Kidney glomerular epithelial cell (primary cell): Measurements from ENCODE around the gene CHI3L2.

Experiments used
- DNase-seq: peaks from one replicate; lab custom pipeline; 2025; lab: John Stamatoyannopoulos, UW

Gene CHI3L2

DNA sequence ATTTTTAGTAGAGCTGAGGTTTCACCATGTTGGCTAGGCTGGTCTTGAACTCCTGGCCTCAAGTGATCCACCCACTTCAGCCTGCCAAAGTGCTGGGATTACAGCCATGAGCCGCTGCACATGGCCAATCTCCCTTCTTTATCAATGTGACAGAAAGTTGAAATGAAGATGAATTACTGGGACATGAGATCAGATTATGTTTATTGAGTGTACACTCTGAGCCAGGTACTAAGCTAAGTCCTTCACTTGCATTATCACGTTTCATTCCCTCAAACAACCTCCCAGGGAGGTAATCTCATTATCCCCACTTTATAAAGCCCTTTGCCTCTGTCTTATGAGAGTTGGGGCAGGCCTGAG, 6.3 kb upstream of the CHI3L2 start:
- DNase-seq: no peak

DNA sequence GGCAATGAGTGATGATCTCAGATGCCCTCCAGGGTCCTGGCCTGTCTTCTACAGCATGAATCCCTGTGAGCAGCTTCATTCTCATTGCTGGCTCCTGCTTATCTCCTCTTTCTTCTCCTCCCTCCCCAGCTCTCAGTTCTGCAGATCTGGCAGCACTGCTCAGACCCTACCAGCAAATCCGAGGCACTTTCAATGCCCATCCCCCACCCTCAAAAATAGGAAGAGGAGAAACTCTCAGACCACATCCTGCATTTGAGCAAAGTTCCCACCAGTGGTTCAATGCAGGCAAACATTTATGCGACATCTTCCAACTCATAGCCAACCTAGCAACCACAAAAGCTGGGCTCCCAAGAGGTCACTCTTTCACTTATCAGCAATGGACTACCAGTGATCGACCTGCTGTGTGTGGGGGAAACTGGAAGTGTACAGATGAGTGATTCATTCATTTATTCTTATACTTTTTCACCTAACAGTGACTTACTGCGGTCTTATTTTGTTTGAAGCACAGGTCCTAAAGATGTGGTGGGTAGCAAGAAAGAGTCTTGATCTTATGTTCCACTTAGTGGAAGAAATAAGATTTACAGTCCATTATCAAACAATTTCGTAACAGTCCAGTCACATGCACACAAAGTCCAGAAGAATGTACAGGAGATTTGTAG, 5.8 kb upstream of the CHI3L2 start:
- no peak for DNase-seq

DNA sequence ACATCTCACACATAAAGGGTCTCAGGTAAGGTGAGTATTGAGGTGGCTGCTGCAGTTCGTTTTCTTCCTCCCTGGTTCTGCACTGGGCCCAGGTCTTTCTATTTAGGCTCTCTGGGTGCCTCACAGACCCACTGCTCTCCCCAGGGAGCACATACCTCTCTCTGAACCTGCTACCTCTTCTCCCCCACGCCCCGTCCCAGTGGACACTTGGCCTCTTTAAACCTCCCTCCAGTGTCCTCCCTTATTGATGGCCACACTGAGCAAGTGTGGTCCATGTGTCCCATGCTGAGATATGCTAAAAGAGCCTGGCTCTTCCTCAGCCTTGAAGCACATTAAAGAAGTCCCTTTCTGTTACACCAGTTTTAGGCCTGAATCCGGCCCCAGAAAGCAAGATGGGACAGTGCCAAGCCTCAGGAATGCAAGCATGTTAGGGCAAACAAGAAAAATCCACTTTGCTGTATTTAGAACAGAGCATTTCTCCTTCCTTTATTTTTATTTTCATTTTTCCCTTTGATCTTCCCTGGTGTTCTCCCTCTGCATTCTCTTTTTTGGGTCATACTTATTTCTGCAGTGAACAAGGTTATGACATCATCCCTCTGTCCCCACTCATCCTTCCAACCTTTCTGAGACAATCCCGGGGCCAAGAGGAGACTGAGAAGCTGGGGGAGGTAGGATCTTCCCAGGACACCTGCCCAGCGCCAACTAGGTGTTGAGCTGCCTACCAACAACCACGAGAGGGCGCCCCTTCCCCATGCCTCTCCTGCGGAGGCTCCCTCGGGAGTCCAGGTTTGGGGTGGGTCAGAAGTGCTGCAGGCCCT, 5.0 kb upstream of the CHI3L2 start:
- DNase-seq: peak; percentile 36

DNA sequence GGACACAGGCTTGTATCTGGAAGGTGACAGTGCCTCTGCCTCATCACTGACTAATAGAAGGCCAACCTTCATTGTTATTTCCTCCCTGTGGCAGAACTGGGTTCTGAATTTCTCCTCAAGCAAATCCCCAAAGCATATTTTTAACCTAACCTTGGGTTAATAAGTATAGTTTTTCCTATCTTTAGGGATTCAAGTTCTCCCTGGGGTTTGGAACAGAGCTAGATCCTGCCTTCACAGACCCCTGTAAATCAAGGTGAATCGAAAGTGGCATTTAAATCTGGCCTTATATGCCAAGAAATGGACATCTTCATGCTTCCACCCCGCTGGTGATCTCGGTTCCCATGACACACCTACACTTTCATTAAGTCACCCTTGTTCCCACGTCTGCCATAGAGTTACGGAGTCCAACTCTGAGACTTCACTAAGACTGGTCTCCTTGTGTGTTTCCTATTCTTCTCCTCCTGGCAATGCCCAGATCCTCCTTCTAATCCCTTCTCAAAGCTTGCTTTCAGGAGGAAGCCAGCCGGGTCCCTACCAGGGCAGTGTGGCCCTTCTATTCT, 4.3 kb upstream of the CHI3L2 start:
- no peak for DNase-seq

DNA sequence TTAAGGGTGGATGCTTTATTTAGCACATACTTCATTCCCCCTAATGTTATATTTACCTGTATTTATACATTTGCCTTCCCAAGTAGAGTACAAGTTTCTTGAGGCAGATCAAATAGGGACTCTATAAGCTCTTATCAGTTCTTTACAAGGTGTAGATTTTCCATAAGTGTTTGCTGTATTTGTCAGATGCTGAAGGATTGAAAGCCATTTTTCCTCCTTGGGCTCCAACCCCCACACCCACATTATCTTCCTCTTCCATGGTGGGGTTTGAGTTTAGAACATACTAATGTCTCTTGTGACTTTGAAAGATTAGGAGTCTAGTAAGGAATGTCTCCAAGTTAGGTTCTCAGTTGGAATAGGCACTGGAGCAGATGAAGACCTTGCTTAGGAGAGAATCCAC, 2.4 kb upstream of the CHI3L2 start:
- no peak for DNase-seq

DNA sequence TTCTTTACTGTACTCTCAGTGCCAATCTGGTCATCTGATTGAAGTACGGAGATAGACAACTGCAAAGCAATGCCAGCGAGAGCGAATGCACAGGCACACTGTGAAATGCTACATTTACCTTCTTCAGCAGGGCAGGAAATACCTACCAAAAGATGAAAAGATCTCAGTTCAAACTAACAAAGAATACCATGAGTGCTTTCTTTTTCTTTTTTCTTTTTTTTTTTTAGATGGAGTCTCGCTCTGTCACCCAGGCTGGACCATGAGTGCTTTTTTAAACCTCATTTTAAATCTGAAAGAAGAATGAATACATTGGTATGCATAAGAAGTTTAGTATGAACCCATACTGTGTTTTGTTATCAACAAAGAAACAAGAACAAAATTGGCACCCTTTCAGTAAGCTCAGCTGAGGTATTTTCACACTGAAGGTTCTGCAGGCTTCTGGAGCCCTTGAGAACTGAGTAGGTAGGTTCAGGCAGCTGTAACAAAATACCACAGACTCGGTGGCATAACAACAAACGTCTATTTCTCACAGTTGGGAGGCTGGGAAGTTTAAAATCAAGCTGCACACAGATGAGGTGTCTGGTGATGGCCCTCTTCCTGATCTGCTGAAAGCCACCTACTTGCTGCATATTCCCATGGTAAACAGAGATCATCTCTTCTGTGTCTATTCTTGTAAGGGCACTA, 1.7 kb upstream of the CHI3L2 start:
- DNase-seq: no peak

DNA sequence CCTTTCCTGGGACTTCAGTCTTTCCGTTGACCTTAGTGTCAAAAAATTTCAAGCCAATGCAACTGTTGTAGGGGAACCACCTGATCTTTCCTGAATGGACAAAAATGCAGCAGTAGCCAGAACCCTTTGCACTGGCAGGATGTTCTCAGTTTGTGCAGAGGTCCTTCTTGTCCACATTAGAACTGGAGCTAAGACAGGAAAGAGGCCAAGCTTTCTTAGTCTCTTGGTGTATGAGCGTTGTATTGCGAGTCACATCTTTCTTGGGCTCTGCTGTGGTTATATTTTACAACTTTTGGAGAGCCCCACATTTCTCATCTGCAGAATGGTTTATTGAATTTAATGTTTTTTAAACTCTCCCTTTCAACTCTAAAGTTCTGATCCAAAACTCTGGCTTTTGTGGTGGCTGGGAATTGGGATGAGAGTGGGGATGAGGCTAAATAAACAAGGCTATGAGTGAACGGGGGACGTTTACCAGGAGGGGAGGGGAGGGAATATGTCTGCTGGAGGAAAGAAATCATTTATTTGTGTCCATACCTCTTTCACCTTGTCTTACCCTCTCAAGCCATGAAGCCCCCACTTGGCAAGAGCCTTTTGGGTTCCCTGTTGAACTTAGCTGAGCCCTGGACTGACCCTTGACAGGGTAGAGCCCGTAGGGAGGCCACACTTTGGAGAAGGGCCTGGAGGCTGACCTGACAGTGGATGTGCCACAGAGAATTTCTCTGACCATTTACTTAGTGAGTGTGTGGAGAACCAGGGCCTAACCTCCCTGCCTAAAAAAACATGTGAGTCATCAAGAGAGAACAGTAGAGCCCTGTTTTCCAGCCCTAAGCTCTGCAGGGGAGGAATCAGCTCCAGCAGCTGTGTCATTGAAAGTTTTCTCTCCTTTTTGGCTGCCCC, 586 bp downstream of the CHI3L2 start:
- peak; percentile 77 for DNase-seq

DNA sequence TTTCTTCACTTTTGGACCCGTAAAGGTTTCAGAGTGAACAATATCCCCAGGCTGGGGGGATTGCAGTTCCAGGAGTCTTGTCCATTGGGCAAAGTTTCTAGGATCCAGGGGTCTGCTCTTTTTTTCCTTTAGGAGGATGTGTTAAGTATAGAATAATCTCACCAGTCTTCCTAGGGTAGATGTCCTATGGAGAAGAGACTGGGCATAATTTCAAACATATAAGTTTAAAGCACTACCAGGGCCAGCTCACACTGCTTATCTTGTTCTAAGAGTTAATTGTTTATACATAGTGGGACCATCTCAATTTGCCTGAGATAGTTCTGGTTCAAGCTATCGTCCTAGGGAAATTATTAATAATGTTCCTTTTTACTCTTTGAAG, 1.2 kb downstream of the CHI3L2 start:
- DNase-seq: no peak

DNA sequence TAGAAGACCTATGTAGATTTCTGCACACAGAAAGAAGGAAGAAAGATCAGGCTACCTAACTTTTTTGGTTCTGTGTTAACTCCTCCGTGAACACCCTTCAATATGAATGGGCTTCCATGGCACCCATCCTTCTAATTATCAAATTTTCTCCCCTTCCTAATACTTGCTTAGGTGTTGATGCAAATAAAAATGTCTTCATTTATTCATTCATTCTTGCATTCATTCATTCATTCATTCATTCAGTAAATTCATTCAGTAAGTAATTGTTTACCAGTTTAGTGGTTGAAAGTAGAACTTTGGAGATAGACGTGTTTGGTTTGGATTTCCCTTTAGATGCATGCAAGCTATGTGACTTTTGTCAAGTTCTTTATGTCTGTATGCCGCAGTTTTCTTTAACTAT, 4.6 kb downstream of the CHI3L2 start:
- DNase-seq: no peak

DNA sequence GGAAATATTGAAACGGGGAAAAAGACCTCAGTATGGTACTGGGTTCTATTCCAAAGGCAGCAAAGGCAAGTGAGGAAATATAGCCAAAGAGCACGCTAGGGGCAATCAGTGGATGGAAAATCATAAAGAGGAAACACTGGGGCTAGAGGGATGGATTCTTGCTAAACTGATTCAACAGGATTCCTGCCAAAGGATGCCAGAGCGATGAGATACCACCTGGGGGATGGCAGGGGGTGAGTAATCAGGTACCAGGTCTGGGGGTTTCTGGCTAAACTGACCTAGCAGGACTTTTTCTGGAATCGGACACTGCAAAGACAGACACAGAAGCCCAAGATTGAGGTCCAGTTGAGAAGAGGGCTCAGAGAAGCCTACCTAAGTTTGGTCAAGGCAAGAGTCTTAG, 6.7 kb downstream of the CHI3L2 start:
- DNase-seq: peak; percentile 42

DNA sequence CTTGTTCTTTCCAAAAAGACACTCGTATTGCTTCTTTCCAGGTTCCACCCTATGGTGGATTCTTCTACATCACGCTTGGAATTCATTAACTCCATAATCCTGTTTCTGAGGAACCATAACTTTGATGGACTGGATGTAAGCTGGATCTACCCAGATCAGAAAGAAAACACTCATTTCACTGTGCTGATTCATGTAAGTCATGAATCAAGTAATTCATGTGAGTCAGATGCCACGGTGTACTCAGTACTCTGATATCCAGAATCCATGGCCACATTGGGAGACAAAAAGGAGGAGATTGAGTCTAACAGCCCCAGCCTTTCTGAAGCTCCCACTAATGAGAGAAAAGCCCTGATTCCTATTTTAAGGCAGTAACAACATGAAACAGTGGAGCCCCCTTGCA, 7.4 kb downstream of the CHI3L2 start:
- peak; percentile 58 for DNase-seq

DNA sequence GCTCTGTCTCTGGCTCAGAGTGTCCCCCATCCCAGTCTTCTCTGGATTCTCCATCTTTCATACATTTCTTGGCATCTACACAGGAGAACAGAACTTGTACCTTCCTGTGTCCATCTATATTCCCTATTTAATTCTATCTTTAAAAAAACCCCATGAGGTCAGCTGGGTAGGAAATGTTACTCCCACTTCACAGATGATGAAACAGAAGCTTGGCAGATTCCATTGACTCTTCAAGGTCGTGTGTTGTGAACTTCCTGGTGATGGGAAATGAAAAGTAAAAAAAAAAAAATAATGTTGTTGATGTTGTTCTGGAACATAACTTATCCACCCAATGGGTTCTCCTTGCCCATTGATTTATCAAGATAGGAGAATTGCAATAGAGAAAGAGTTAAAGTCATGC, 8.9 kb downstream of the CHI3L2 start:
- no peak for DNase-seq

DNA sequence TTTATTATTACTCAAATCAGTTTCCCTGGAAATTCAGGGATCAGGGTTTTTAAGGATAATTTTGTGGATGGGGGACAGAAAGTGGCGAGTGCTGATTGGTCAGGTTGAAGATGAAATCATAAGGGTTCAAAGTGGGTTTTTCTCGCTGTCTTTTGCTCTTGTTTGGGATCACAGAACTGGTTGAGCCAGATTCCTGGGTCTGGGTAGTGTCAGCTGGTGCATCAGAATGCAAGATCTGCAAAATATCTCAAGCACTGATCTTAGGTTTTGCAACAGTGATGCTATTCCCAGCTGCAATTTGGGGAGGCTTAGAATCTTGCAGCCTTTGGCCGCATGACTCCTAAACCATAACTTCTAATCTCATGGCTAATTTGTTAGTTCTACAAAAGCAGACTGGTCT, 9.3 kb downstream of the CHI3L2 start:
- DNase-seq: no peak

DNA sequence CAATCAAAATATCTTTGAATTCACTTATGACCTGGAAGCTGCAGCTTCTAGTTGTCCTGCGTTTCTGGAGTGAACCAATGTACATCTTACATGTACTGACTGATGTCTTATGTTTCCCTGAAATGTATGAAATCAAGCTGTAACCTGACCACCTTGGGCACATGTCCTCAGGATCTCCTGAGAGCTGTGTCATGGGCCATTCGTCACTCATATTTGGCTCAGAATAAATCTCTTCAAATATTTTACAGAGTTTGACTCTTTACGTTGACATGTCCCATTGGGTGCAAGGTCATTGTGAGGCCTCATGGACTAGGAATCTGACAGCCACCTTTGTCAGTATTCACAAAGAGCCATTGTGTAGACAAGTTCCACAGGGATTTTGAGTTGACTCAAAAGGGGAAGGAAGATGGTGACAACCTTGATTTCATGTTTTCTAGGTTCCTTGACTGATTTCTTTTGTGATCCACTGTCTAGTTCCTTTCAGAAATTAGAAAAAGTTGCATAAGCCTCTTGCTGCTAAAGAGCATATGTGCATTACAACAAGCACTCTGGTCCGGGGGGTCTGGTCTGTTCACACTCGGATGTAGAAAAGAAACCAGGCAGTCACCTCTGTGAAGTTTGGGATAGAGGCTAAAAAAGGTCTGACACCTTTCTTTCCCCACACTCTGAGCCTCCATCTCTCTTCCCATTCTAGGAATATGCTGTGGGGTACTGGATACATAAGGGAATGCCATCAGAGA, 10.7 kb downstream of the CHI3L2 start:
- DNase-seq: no peak

DNA sequence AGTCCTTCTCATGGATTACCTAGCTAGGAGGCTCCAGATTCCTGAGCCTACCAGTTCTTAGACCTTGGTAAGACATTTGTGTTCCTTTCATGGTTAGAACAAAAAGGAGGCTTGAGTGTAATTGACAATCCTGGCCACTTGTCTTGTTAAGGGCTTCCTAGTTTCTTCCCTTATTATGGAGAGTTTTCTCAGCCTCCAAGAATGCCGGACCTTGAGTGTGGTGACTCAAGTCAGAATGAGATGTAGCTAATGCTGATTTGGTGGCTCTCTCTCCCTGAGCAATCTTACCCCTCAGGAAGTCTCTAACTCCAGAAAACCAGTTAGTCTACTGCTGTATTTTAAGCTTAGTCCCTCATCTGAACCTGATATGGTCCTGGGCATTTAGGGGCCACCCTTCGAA, 14.3 kb downstream of the CHI3L2 start:
- no peak for DNase-seq

DNA sequence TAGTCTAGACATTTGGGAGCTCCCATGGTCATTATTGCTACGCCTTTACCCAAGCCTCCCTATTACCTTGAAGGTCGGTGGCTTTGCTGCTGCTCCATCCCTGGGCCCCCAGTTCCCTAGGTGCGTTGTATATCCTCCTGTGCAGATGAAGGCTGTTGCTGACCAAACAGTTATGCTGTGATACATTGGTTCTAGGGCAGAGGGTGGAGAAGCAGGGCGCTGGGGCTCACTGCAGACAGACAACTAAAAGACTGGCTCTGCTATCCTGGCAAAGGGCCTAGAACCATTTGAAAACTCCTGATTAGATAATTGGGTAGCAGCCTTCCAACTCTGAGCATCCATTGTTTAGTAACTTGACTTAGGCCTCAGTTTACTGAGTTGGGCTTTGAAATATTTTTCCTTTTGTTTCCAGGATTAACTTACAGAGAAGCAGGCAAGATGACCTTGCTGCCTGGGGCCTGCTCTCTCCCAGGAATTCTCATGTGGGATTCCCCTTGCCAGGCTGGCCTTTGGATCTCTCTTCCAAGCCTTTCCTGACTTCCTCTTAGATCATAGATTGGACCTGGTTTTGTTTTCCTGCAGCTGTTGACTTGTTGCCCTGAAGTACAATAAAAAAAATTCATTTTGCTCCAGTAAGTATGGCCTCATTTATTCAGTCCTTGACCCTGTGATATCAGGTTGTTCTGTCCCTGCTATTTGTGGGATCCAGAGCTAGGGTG, 15.5 kb downstream of the CHI3L2 start:
- DNase-seq: no peak

DNA sequence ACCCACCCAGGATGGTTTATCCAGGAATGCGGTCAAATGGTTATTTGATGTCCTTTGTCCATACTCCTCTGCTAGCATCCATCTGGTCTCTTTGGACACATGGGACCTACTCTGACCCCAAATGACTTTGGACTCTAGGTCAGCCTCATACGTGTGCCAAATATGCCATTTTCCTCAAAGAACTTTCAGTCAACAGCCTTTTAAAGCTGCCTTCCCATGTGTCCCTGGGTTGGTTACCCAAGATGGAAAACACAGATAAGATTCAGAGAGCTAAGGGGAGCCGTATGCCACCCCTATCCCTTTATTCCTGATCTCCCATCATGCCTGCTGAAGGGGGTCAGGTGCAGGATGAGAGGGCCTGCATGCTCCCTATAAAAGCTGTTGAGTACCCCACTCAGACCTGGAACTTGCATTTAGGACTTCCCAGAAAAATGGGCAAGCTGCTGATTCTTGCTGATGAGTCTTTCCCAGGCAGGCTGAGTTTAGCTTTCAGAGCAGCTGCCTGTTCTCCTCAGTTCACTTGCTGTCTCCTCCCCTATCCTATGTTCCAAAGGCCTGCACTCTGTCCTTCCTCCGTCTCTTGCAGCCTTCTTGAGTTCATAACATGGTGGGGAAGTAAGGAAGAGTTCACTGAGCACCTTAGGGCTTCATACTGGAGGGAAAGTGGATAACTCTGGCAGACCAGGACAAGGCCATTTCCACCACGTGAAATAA, 19.8 kb downstream of the CHI3L2 start:
- no peak for DNase-seq

DNA sequence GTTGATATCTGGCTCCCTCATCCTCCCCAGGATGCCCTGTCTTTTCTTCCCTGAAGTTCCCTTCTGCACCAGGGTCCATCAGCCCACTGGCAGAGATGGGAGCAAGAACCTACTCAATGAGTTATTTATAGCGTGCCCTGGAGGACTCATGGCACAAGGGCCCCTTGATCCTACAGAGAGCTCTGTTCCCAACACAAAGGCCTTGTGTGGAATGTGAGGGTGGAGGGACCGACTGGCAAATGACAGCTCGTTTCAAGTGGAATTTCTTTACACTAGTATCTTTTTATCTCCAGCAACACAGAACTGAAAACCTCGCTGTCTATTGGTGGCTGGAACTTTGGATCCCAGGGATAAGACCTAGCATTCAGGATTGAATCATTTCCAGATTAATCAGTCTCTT, 22.4 kb downstream of the CHI3L2 start:
- no peak for DNase-seq

DNA sequence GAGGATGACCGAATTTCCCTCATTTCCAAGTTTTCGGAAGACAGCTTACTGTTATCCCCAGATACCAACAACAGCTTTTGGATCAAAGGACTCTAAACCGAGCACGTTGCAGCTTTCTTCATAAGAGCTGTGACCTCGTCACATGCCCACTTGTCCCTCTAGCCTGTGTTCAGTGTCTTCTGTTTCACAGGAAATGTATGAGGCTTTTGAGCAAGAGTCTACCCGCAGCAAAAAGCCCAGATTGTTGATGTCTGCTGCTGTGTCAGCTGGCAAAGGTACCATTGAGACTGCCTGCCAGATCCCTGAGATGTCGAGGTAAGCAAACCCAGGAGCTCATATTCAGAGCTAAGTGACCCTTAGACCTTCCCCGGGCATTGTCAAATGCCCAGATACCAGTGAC, 24.1 kb downstream of the CHI3L2 start:
- DNase-seq: no peak

DNA sequence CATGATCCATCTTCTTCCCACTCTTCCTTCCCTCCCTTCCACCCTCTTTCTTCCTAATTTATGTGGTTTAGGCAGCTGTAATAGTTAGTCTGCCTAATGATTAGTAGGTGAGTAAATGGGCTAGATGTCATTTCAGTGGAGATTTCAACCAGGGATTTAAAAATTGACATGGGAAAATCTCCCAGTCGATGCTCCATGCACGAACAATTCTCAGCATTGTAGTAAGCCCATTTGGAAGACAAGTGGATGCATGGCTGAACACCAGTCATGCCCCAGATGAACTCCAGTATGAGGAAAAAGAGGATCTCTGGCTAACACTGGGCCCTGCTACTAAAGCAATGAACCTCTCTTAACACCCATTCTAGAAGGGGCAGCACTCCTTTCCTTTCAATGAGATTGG, 25.3 kb downstream of the CHI3L2 start:
- peak; percentile 29 for DNase-seq
